SK-N-SH treated with all-trans-retinoic acid at 6 μM for 48 hours (cell line): ENCODE measurements around the gene HMGCR.

ENCODE experiments used
- ATAC-seq: fragments of 200-7000 bp; cut with Tn5 transposase; 3 replicates; pipeline ENCODE4 v1.9.1; 2020; ENCODE audit warnings: mild to moderate bottlenecking, moderate library complexity
- BACH2 ChIP-seq: fragments of 250-450 bp; sonication (Bioruptor Pico); IDR thresholded peaks from 2 replicates; pipeline ENCODE4 v1.9.0; 2021; ENCODE audit warnings: mild to moderate bottlenecking, borderline replicate concordance
- CREB5 ChIP-seq: fragments of 250-450 bp; sonication (Bioruptor Pico); IDR thresholded peaks from 2 replicates; pipeline ENCODE4 v1.5.1; 2020; ENCODE audit warnings: low read depth, mild to moderate bottlenecking, moderate library complexity
- CSDC2 ChIP-seq: fragments of 250-450 bp; sonication (Bioruptor Pico); IDR thresholded peaks from 2 replicates; pipeline ENCODE4 v1.5.0; 2020; ENCODE audit warnings: mild to moderate bottlenecking, moderate library complexity
- ESRRG ChIP-seq: fragments of 250-450 bp; sonication (Bioruptor Pico); IDR thresholded peaks from 2 replicates; pipeline ENCODE4 v1.6.1; 2021; ENCODE audit warnings: mild to moderate bottlenecking
- GLIS3 ChIP-seq: fragments of 250-450 bp; sonication (Bioruptor Pico); IDR thresholded peaks from 2 replicates; pipeline ENCODE4 v1.5.0; 2020; ENCODE audit warnings: mild to moderate bottlenecking, moderate library complexity
- ISL1 ChIP-seq: fragments of 250-450 bp; sonication (Bioruptor Pico); IDR thresholded peaks from 2 replicates; pipeline ENCODE4 v2.1.2; 2022; ENCODE audit warnings: mild to moderate bottlenecking, moderate library complexity
- OSR1 ChIP-seq: fragments of 250-450 bp; sonication (Bioruptor Pico); IDR thresholded peaks from 2 replicates; pipeline ENCODE4 v1.8.0; 2022; ENCODE audit warnings: moderate library complexity, mild to moderate bottlenecking, inconsistent platforms
- PATZ1 ChIP-seq: fragments of 250-450 bp; sonication (Bioruptor Pico); IDR thresholded peaks from 2 replicates; pipeline ENCODE4 v1.8.0; 2020; ENCODE audit warnings: mild to moderate bottlenecking, moderate library complexity, borderline replicate concordance
- PPARA ChIP-seq: fragments of 250-450 bp; sonication (Bioruptor Pico); IDR thresholded peaks from 2 replicates; pipeline ENCODE4 v1.5.0; 2020; ENCODE audit warnings: mild to moderate bottlenecking, borderline replicate concordance
- RARB ChIP-seq: fragments of 250-450 bp; sonication (Bioruptor Pico); IDR thresholded peaks from 2 replicates; pipeline ENCODE4 v1.8.0; 2021; ENCODE audit warnings: mild to moderate bottlenecking, moderate library complexity
- SNAI2 ChIP-seq: fragments of 250-450 bp; sonication (Bioruptor Pico); IDR thresholded peaks from 2 replicates; pipeline ENCODE4 v1.5.0; 2020; ENCODE audit warnings: mild to moderate bottlenecking, moderate library complexity
- TCF4 ChIP-seq: fragments of 250-450 bp; sonication (Bioruptor Pico); IDR thresholded peaks from 2 replicates; pipeline ENCODE4 v1.8.0; 2021; ENCODE audit warnings: mild to moderate bottlenecking, moderate library complexity, borderline replicate concordance
- ZC3H10 ChIP-seq: fragments of 250-450 bp; sonication (Bioruptor Pico); IDR thresholded peaks from 2 replicates; pipeline ENCODE4 v1.5.1; 2021; ENCODE audit warnings: mild to moderate bottlenecking, moderate library complexity
- ZFP3 ChIP-seq: fragments of 250-450 bp; sonication (Bioruptor Pico); IDR thresholded peaks from 2 replicates; pipeline ENCODE4 v1.5.0; 2020; ENCODE audit warnings: mild to moderate bottlenecking, moderate library complexity
- ZFP30 ChIP-seq: fragments of 450-650 bp; formaldehyde crosslinking; IDR thresholded peaks from 2 replicates; pipeline ENCODE4 v1.5.0; 2022; ENCODE audit warnings: mild to moderate bottlenecking, moderate library complexity
- ZNF565 ChIP-seq: fragments of 450-650 bp; formaldehyde crosslinking; conservative IDR thresholded peaks from 2 replicates; pipeline ENCODE4 v1.5.0; 2020; ENCODE audit warnings: low read depth, mild to moderate bottlenecking, moderate library complexity
- ZNF8 ChIP-seq: fragments of 450-650 bp; formaldehyde crosslinking; IDR thresholded peaks from 2 replicates; pipeline ENCODE4 v1.5.0; 2020; ENCODE audit warnings: mild to moderate bottlenecking, moderate library complexity
- TF ChIP-seq, protein P1 (sequence below): fragments of 250-450 bp; sonication (Bioruptor Pico); IDR thresholded peaks from 2 replicates; pipeline ENCODE4 v1.8.0; 2021; ENCODE audit warnings: low read depth, mild to moderate bottlenecking, moderate library complexity, borderline replicate concordance

HMGCR gene

DNA sequence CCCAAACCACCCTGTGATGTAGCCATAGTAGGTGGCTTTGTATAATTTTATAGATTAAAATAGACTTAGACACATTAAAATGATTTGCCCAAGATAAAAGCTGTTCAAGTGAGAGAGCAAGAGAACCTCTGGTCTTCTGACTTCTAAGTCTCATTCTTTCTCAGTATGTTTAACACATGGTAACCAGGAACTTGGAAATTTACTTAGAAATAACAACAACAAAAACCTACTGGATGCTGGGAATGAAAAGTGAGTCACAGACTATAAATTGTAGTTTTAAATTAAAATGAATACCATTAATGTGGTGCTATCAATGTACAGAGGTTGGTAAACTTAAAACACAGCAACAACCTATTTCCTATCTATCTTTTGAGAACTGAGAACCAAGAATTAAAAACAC is 30.4 kb downstream of the HMGCR start (continued):
- TF ChIP-seq PATZ1 = no peak
- TF ChIP-seq, protein P1, sequence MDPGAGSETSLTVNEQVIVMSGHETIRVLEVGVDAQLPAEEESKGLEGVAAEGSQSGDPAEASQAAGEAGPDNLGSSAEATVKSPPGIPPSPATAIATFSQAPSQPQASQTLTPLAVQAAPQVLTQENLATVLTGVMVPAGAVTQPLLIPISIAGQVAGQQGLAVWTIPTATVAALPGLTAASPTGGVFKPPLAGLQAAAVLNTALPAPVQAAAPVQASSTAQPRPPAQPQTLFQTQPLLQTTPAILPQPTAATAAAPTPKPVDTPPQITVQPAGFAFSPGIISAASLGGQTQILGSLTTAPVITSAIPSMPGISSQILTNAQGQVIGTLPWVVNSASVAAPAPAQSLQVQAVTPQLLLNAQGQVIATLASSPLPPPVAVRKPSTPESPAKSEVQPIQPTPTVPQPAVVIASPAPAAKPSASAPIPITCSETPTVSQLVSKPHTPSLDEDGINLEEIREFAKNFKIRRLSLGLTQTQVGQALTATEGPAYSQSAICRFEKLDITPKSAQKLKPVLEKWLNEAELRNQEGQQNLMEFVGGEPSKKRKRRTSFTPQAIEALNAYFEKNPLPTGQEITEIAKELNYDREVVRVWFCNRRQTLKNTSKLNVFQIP (CRISPR knock-in tag) = no peak

GRCh38 chr5:75368391-75368790 is 31.4 kb downstream of the HMGCR start:
- TF ChIP-seq ISL1 (CRISPR knock-in tag) (no peak), CREB5 (CRISPR knock-in tag) (no peak), GLIS3 (no peak), ZFP3 (CRISPR knock-in tag) (no peak), PPARA (no peak), BACH2 (CRISPR knock-in tag) (no peak), ZFP30 (CRISPR knock-in tag) (no peak), RARB (no peak), PATZ1 (no peak), ESRRG (CRISPR knock-in tag) (no peak), TCF4 (CRISPR knock-in tag) (no peak)
- ATAC-seq = no peak

GRCh38 chr5:75373862-75374261 is 36.8 kb downstream of the HMGCR start:
- TF ChIP-seq ISL1 (CRISPR knock-in tag) (no peak), CSDC2 (CRISPR knock-in tag) (no peak), ZC3H10 (no peak), SNAI2 (CRISPR knock-in tag) (no peak), GLIS3 (no peak), ZNF565 (CRISPR knock-in tag) (no peak), ESRRG (CRISPR knock-in tag) (no peak)
- TF ChIP-seq, protein P1 (CRISPR knock-in tag) = no peak
- no peak for ATAC-seq

DNA sequence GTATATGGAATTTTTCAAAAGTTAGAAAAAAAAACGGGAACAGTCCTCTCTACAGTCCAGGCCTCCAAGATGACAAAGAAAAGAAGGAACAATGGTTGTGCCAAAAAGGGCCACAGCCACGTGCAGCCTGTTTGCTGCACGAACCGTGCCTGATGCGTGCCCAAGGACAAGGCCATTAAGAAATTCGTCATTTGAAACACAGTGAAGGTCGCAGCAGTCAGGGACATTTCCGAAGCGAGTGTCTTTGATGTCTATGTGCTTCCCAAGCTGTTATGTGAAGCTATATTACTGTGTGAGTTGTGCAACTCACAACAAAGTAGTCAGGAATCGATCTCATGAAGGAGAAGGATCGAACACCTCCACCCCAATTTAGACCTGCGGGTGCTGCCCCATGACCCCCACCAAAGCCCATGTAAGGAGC is 37.4 kb downstream of the HMGCR start:
- TF ChIP-seq ZFP3 (CRISPR knock-in tag) (no peak), ISL1 (CRISPR knock-in tag) (no peak), TCF4 (CRISPR knock-in tag) (no peak), RARB (no peak), OSR1 (CRISPR knock-in tag) (no peak), BACH2 (CRISPR knock-in tag) (no peak), CREB5 (CRISPR knock-in tag) (no peak), ZNF8 (no peak)
- TF ChIP-seq, all 23 proteins: peak for 0
- ATAC-seq = no peak
